Effector memory CD8-positive, alpha-beta T cell (primary cell): ENCODE results near the gene CPLX1.
"Not testable (repeated sequence)": the region's sequence is repeated elsewhere in the genome, so short reads cannot be mapped to it uniquely, and the experiment has no call there.

ENCODE experiments used
- ATAC-seq: fragments of 150-1000 bp; cut with Tn5 transposase; replicated peaks from 2 replicates; pipeline ENCODE4 v1.10.0; 2021; ENCODE audit warnings: mild to moderate bottlenecking, moderate library complexity
- DNase-seq, 3 experiments: peaks; one replicate each; pipeline ENCODE4 v3.0.0; 2021
- H3K27ac Mint-ChIP-seq, 2 donors: one replicate each; pipeline ENCODE4 v1.8.0; 2022; ENCODE audit warnings: mild to moderate bottlenecking in 2 of 2, mixed read lengths in 2 of 2, moderate library complexity in 2 of 2
- H3K27me3 Mint-ChIP-seq, 2 donors: one replicate each; pipeline ENCODE4 v1.8.0; 2022; ENCODE audit warnings: mixed read lengths in 2 of 2
- H3K36me3 Mint-ChIP-seq: one replicate; pipeline ENCODE4 v1.8.0; 2022; ENCODE audit warnings: mild to moderate bottlenecking, moderate library complexity, mixed read lengths; ENCODE audit not compliant: insufficient read depth
- H3K4me1 Mint-ChIP-seq, 2 donors: one replicate each; pipeline ENCODE4 v1.8.0; 2022; ENCODE audit warnings: low read depth in 2 of 2, mixed read lengths in 2 of 2
- H3K4me3 Mint-ChIP-seq, 2 donors: one replicate each; pipeline ENCODE4 v1.8.0; 2022; ENCODE audit warnings: mild to moderate bottlenecking in 2 of 2, mixed read lengths in 2 of 2, moderate library complexity in 2 of 2
- H3K9me3 Mint-ChIP-seq, 2 donors: one replicate each; pipeline ENCODE4 v1.8.0; 2022; ENCODE audit warnings: mixed read lengths in 2 of 2

The CPLX1 gene

DNA sequence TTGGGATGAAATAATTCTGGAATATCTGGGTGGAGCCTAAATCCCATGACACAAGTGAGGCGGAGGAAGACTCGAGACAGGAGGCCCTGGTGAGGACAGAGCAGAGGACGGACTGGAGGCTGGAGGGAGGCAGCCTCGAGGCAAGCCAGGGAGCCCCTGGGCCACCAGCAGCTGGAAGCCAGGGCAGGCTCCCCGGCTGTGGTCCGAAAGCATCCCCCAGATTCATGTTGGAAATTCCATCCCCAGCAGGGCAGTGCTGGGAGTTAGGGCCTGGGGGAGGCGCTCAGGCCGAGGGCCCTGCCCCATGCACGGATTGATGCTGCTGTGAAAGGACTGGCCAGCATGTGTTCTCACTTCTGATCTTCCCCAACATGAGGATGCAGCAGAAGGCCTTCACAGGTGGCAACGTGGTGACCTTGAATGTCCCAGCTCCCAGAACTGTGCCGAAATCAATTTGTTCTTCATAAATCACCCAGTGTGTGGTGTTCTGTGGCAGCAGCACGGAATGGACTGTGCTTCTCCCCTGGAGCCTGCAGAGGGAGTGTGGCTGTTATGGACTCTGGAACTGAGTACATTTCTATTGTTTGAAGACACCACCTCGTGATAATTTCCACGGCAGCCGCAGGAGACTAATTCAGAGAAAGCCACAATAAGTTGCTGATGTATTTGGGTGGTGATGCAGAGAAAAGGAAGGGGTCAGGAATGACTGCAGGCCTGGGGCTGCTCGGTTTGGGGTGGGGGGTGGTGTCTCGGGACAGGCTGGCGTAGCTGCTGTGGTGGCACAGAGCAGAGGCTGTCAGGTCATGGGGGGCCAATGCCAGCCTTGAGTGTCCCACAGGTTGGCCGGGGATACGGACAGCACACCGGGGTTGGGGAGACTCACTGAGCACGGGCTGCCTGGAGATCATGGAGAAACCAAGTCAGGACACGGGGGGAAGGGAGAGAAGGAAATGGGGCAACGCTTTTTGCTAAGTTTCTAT, 63.4 kb downstream of the CPLX1 start:
- DNase-seq = no peak
- no peaks in the 10 kb centered on the region for H3K27me3 Mint-ChIP-seq
- H3K36me3 Mint-ChIP-seq = peaks cover 29% of the 10 kb centered on the region
- ATAC-seq = no peak
- peak overlapping the region; percentile 86 to 92 for H3K27ac Mint-ChIP-seq
- H3K9me3 Mint-ChIP-seq = no peaks in the 10 kb centered on the region
- peaks cover 42 to 49% of the 10 kb centered on the region in 2 donors for H3K4me1 Mint-ChIP-seq
- peak overlapping the region in 1 of 2 donors; percentile 8 for H3K4me3 Mint-ChIP-seq

GRCh38 chr4:761739-762138, 64.2 kb downstream of the CPLX1 start:
- H3K36me3 Mint-ChIP-seq = peaks cover 24% of the 10 kb centered on the region
- no peaks in the 10 kb centered on the region for H3K27me3 Mint-ChIP-seq
- H3K4me3 Mint-ChIP-seq = no peak overlapping the region

GRCh38 chr4:761086-761485, 64.8 kb downstream of the CPLX1 start:
- peak overlapping the region; percentile 14 to 29 for H3K27ac Mint-ChIP-seq
- no peaks in the 10 kb centered on the region for H3K27me3 Mint-ChIP-seq
- H3K9me3 Mint-ChIP-seq = no peaks in the 10 kb centered on the region
- no peak for DNase-seq
- H3K4me1 Mint-ChIP-seq = peaks cover 42 to 47% of the 10 kb centered on the region in 2 donors
- H3K36me3 Mint-ChIP-seq = peaks cover 19% of the 10 kb centered on the region
- ATAC-seq = no peak
- H3K4me3 Mint-ChIP-seq = no peak overlapping the region

More at GRCh38 chr4:761739-762138, 64.2 kb downstream of the CPLX1 start:
- Mint-ChIP-seq H3K27ac (peak overlapping the region; percentile 14 to 29), H3K4me1 (peaks cover 42 to 49% of the 10 kb centered on the region in 2 donors), H3K9me3 (no peaks in the 10 kb centered on the region)
- DNase-seq = no peak
- ATAC-seq = no peak

GRCh38 chr4:760616-761015, 65.3 kb downstream of the CPLX1 start:
- Mint-ChIP-seq H3K36me3 (peaks cover 18% of the 10 kb centered on the region), H3K9me3 (no peaks in the 10 kb centered on the region), H3K4me1 (peaks cover 41 to 43% of the 10 kb centered on the region in 2 donors), H3K27me3 (no peaks in the 10 kb centered on the region), H3K4me3 (no peak overlapping the region), H3K27ac (peak overlapping the region; percentile 14 to 29)
- ATAC-seq (no peak), DNase-seq (no peak)

- H3K4me3 Mint-ChIP-seq, H3K27me3 Mint-ChIP-seq, ATAC-seq, H3K27ac Mint-ChIP-seq, H3K9me3 Mint-ChIP-seq, DNase-seq: not testable (repeated sequence)
- H3K36me3 Mint-ChIP-seq = peaks cover 18% of the 10 kb centered on the region
- peaks cover 40 to 41% of the 10 kb centered on the region in 2 donors for H3K4me1 Mint-ChIP-seq
Observed at GRCh38 chr4:759810-760209, 66.1 kb downstream of the CPLX1 start.

GRCh38 chr4:757111-757510, 68.8 kb downstream of the CPLX1 start:
- H3K9me3 Mint-ChIP-seq = no peaks in the 10 kb centered on the region
- no peak overlapping the region for H3K27ac Mint-ChIP-seq
- H3K36me3 Mint-ChIP-seq = peaks cover 22% of the 10 kb centered on the region
- no peak overlapping the region for H3K4me3 Mint-ChIP-seq
- H3K27me3 Mint-ChIP-seq = no peaks in the 10 kb centered on the region
- DNase-seq (no peak), ATAC-seq (no peak)
- peaks cover 20 to 24% of the 10 kb centered on the region in 2 donors for H3K4me1 Mint-ChIP-seq

- H3K36me3 Mint-ChIP-seq = peaks cover 18% of the 10 kb centered on the region
- H3K9me3 Mint-ChIP-seq = no peaks in the 10 kb centered on the region
- DNase-seq = no peak
Observed at GRCh38 chr4:754221-755120, 71.5 kb downstream of the CPLX1 start.

GRCh38 chr4:753186-753585, 72.7 kb downstream of the CPLX1 start:
- H3K27ac Mint-ChIP-seq, H3K27me3 Mint-ChIP-seq, H3K9me3 Mint-ChIP-seq, ATAC-seq, DNase-seq, H3K4me1 Mint-ChIP-seq, H3K4me3 Mint-ChIP-seq: not testable (repeated sequence)
- H3K36me3 Mint-ChIP-seq = peaks cover 24% of the 10 kb centered on the region

More at GRCh38 chr4:754221-755120, 71.5 kb downstream of the CPLX1 start:
- H3K4me3 Mint-ChIP-seq = peak overlapping the region in 1 of 2 donors; percentile 27
- no peak for ATAC-seq
- H3K27me3 Mint-ChIP-seq = no peaks in the 10 kb centered on the region
- peaks cover 0 to 5% of the 10 kb centered on the region in 2 donors for H3K4me1 Mint-ChIP-seq
- no peak overlapping the region for H3K27ac Mint-ChIP-seq

DNA sequence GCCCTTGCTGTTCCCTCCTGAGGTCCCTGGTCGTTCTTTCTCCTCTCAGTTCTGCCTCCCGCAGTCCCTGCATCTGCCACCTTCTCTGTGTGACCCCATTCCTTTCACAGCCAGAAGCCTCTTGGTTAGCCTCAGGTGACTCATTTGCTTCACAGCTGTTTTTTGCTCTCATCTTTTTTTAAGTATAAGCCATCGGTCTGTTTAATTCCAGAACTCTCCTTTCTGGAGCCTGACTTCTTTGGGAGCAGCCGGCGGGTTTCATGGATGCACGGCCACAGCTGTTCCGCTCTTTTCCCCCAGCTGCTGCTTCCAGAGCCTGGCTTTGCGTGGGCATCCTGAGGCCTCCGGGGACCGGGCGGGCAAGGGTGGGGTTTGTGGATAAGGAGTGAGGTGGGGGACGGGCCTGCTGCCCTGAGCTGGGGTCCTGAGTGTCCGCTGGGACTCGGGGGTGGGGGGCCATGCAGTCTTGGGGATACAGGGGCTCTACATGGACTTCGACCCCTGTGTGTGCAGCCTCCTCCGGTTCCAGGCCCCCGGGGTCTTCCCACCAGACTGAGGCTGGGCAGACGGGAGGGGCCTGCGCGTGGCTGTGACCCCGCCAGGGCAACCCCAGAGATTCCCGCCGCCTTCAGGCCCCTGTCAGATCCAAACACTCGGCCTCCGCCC, 73.6 kb downstream of the CPLX1 start:
- Mint-ChIP-seq H3K4me3 (no peak overlapping the region), H3K27ac (peak overlapping the region in 1 of 2 donors; percentile 67), H3K4me1 (peaks cover 0 to 5% of the 10 kb centered on the region in 2 donors), H3K36me3 (peaks cover 20% of the 10 kb centered on the region), H3K27me3 (no peaks in the 10 kb centered on the region), H3K9me3 (no peaks in the 10 kb centered on the region)
- ATAC-seq = no peak
- DNase-seq = no peak

- DNase-seq (no peak), ATAC-seq (no peak)
- peaks cover 20% of the 10 kb centered on the region for H3K36me3 Mint-ChIP-seq
- H3K4me3 Mint-ChIP-seq = no peak overlapping the region
- H3K27ac Mint-ChIP-seq = peak overlapping the region in 1 of 2 donors; percentile 67
- H3K9me3 Mint-ChIP-seq = no peaks in the 10 kb centered on the region
- H3K27me3 Mint-ChIP-seq = no peaks in the 10 kb centered on the region
- peaks cover 0 to 5% of the 10 kb centered on the region in 2 donors for H3K4me1 Mint-ChIP-seq
Observed at GRCh38 chr4:751676-752075, 74.3 kb downstream of the CPLX1 start.

- Mint-ChIP-seq H3K27me3 (no peaks in the 10 kb centered on the region), H3K36me3 (peaks cover 20% of the 10 kb centered on the region), H3K27ac (no peak overlapping the region), H3K4me3 (no peak overlapping the region), H3K4me1 (peaks cover 0 to 2% of the 10 kb centered on the region in 2 donors), H3K9me3 (no peaks in the 10 kb centered on the region)
- no peak for DNase-seq
- ATAC-seq = no peak
Observed at GRCh38 chr4:749698-750666, 75.9 kb downstream of the CPLX1 start.

DNA sequence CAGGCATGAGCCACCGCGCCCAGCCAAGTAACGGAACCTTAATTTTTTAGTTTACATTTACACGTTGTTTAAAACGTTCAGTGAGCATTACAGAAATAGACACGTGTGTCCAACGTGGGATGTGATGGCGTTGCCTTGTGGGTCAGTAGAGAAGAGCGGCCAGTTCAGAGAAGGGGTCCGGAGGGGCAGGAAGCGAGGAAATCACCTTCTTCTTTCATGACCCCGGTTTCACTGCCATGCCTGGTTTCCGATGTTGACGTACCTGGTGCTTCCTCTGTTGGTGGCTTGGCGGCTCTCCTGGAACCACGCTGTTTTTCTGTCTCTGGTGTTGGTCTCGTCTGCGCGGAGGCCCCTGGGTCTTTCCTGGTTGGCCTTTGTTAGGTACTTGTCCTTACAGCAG, 77.5 kb downstream of the CPLX1 start:
- Mint-ChIP-seq H3K27ac (no peak overlapping the region), H3K27me3 (no peaks in the 10 kb centered on the region), H3K36me3 (peaks cover 23% of the 10 kb centered on the region), H3K4me3 (no peak overlapping the region), H3K9me3 (no peaks in the 10 kb centered on the region), H3K4me1 (peaks cover 0 to 3% of the 10 kb centered on the region in 2 donors)
- DNase-seq (no peak), ATAC-seq (no peak)
